ENCODE measurements around the gene ZBTB43. TPM values are rescaled to one million over a fixed set of nuclear protein-coding genes. Genes with fewer than 3 reads are reported as not detected.

ZBTB43 gene
- total RNA-seq, 2 experiments from 2014 or later = 14.3 to 21.1 TPM

DNA sequence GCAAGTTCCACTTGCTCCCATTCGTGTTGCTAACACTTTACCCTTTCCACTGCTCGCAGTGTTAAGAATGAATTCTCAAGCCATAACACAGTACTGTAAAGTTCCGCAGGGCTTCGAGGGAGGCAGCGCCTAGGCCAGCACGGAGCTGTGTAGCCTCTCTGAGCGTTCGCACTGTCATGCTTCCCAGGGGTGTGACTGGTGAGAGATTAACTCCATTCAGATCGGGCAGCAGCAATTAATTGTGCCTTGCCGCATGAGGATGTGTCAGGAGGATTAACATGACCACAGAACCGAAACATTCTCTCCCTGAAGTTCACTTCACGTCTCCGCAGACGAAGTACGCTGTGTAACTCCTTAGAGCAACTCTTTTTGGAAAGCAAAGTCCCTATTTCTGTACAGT is 78.8 kb downstream of the ZBTB43 start:
- ChIA-PET POLR2A (no interaction called here), CTCF (no interaction called here)
- Mint-ChIP-seq H3K27me3 (no peaks in the 10 kb centered on the region), H3K36me3 (ENCODE audit: low read depth) (peaks cover 20% of the 10 kb centered on the region), H3K9me3 (no peaks in the 10 kb centered on the region), H3K27ac (no peak overlapping the region), H3K4me1 (ENCODE audit: low read depth) (peaks cover 5% of the 10 kb centered on the region), H3K4me3 (no peak overlapping the region)
- TF ChIP-seq CTCF (IDR thresholded peaks at IDR 0.05) = no peak
- intact Hi-C loops (cut with micrococcal nuclease) = no loop called here
- ATAC-seq (no peak), DNase-seq (no peak)

- Mint-ChIP-seq H3K27me3 (no peaks in the 10 kb centered on the region), H3K36me3 (ENCODE audit: low read depth) (peaks cover 6% of the 10 kb centered on the region), H3K9me3 (no peaks in the 10 kb centered on the region), H3K4me1 (ENCODE audit: low read depth) (no peaks in the 10 kb centered on the region), H3K4me3 (no peak overlapping the region), H3K27ac (no peak overlapping the region)
- ATAC-seq (no peak), DNase-seq (no peak)
- ChIA-PET POLR2A (no interaction called here), CTCF (no interaction called here)
- intact Hi-C loops (cut with micrococcal nuclease) = no loop called here
- no peak for TF ChIP-seq CTCF (IDR thresholded peaks at IDR 0.05)
Measured at GRCh38 chr9:126885131-126885641, 80.3 kb downstream of the ZBTB43 start.

GRCh38 chr9:126886034-126886822 is 81.4 kb downstream of the ZBTB43 start:
- intact Hi-C loops (cut with micrococcal nuclease) = no loop called here
- ChIA-PET CTCF (no interaction called here), POLR2A (no interaction called here)

DNA sequence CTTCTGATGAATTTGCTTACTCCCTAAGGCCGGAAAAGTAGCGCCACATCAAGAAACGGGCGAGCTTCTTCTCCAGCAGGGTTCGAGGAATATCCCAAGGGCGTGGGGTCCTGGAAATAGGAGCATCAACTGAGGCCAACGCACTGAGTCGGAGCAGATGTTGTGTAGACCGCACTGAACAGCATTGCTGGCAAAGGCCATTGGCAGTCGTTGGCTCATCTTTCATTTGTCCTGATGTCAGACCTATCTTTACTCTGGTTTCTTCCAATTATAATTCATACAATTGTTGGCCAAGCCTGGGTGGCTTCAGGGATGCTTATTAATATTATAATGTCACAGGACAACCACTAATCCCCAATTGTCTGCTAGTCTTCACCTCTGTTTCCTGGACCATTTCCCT is 82.1 kb downstream of the ZBTB43 start:
- DNase-seq = no peak
- no peak for ATAC-seq
- H3K36me3 Mint-ChIP-seq (ENCODE audit: low read depth) = no peaks in the 10 kb centered on the region
- intact Hi-C loops (cut with micrococcal nuclease) = no loop called here
- CTCF ChIA-PET = no interaction called here
- POLR2A ChIA-PET = no interaction called here
- no peaks in the 10 kb centered on the region for H3K9me3 Mint-ChIP-seq
- no peak overlapping the region for H3K4me3 Mint-ChIP-seq
- H3K27me3 Mint-ChIP-seq = no peaks in the 10 kb centered on the region
- H3K4me1 Mint-ChIP-seq (ENCODE audit: low read depth) = no peaks in the 10 kb centered on the region
- no peak overlapping the region for H3K27ac Mint-ChIP-seq
- no peak for TF ChIP-seq CTCF (IDR thresholded peaks at IDR 0.05)

More at GRCh38 chr9:126886034-126886822, 81.4 kb downstream of the ZBTB43 start:
- Mint-ChIP-seq H3K27ac (no peak overlapping the region), H3K9me3 (no peaks in the 10 kb centered on the region), H3K4me3 (no peak overlapping the region), H3K4me1 (ENCODE audit: low read depth) (no peaks in the 10 kb centered on the region), H3K27me3 (no peaks in the 10 kb centered on the region), H3K36me3 (ENCODE audit: low read depth) (no peaks in the 10 kb centered on the region)
- ATAC-seq (no peak), DNase-seq (no peak)
- no peak for TF ChIP-seq CTCF (IDR thresholded peaks at IDR 0.05)

Other genes with a start within 250 kb of the ZBTB43 start
- gene LMX1B, start 191.1 kb upstream of the ZBTB43 start, total RNA-seq = not detected
- gene ZBTB34, start 55.6 kb downstream of the ZBTB43 start, total RNA-seq = 1 to 10 TPM; 4.6 to 4.7 TPM
- 1 to 10 TPM; 1.9 to 2.2 TPM for gene RALGPS1, start 109.7 kb downstream of the ZBTB43 start, total RNA-seq

All from activated CD8-positive, alpha-beta T cell treated with anti-CD3 and anti-CD28 coated beads for 36 hours (primary cell).